ENCODE data around the gene SCNN1A.

The SCNN1A gene

DNA sequence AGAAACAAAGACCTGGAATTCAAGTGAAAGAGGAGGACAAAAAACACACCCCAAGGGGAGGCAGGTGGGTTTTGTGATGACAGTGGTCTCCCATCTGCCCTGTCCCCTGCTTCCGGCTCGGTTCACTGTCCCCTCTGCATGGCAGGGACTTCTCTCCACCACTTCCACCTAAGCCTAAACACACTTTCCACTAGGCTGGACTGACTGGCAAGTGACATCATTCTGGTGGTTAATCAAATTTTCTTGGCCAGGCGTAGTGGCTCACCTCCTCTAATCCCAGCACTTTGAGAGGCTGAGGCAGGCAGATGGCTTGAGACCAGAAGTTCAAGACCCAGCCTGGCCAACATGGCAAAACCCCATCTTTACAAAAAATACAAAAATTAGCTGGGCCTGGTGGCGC, 53.0 kb downstream of the SCNN1A start:
- ATAC-seq (replicated peaks) (no peak), DNase-seq (no peak)
- Mint-ChIP-seq H3K27ac (no peak overlapping the region), H3K4me3 (no peak overlapping the region), H3K9me3 (no peaks in the 10 kb centered on the region), H3K4me1 (peaks cover 25 to 44% of the 10 kb centered on the region in 2 donors), H3K36me3 (no peaks in the 10 kb centered on the region), H3K27me3 (peaks cover 83% of the 10 kb centered on the region in 2 donors)

DNA sequence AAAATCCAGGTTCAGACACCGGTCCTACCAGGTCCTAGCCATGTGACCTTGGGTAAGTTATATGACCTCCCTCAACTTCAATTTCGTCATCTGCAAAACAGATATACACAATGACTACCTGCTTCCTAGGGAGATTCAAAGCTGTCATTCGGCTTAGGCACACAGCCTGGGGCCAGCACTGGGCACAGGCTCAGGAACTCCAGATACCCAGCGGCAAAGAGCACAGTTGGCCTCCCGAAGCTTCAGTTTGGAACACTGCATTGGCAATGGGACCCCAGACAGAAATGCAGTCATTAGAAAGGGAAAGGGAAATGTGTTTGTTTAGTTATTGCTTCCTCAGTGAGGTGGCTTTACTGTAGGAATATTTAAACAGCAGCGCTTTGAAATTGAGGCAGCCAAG, 53.5 kb downstream of the SCNN1A start:
- Mint-ChIP-seq H3K27me3 (peaks cover 85% of the 10 kb centered on the region in 2 donors), H3K27ac (no peak overlapping the region), H3K9me3 (no peaks in the 10 kb centered on the region), H3K4me3 (no peak overlapping the region), H3K4me1 (peaks cover 25 to 44% of the 10 kb centered on the region in 2 donors), H3K36me3 (no peaks in the 10 kb centered on the region)
- ATAC-seq (replicated peaks): no peak
- DNase-seq: no peak

GRCh38 chr12:6319446-6319845, 55.9 kb downstream of the SCNN1A start:
- peaks cover 82 to 85% of the 10 kb centered on the region in 2 donors for H3K27me3 Mint-ChIP-seq
- H3K9me3 Mint-ChIP-seq: no peaks in the 10 kb centered on the region
- no peak overlapping the region for H3K27ac Mint-ChIP-seq
- ATAC-seq (replicated peaks) (no peak), DNase-seq (no peak)
- no peak overlapping the region for H3K4me3 Mint-ChIP-seq
- H3K36me3 Mint-ChIP-seq: peaks cover 0 to 1% of the 10 kb centered on the region in 2 donors
- peaks cover 26 to 39% of the 10 kb centered on the region in 2 donors for H3K4me1 Mint-ChIP-seq

DNA sequence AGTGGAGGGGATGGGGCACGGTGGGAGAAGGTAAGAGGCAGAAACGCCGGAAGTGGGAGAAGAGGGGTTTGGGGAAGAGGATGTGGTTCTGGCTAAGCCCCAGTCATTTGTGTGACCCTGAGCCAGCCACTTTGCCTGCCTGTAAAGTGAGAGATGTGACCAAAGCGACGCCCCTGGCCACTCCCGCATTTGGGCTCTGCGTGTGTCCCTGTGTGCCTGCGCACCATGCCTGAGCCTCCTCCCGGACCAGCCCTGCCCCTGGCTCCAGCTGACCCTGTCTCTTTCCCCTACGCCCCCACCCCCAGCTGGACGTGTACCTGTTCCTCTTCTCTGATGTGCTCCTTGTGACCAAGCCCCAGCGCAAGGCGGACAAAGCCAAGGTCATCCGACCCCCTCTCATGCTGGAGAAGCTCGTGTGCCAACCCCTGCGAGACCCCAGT, 56.9 kb downstream of the SCNN1A start:
- peak overlapping the region; percentile 70 for H3K27ac Mint-ChIP-seq
- no peak overlapping the region for H3K4me3 Mint-ChIP-seq
- DNase-seq (no peak), ATAC-seq (replicated peaks) (no peak)
- no peaks in the 10 kb centered on the region for H3K9me3 Mint-ChIP-seq
- H3K27me3 Mint-ChIP-seq: peaks cover 79 to 82% of the 10 kb centered on the region in 2 donors
- H3K36me3 Mint-ChIP-seq: peaks cover 0 to 1% of the 10 kb centered on the region in 2 donors
- H3K4me1 Mint-ChIP-seq: peaks cover 19 to 30% of the 10 kb centered on the region in 2 donors

DNA sequence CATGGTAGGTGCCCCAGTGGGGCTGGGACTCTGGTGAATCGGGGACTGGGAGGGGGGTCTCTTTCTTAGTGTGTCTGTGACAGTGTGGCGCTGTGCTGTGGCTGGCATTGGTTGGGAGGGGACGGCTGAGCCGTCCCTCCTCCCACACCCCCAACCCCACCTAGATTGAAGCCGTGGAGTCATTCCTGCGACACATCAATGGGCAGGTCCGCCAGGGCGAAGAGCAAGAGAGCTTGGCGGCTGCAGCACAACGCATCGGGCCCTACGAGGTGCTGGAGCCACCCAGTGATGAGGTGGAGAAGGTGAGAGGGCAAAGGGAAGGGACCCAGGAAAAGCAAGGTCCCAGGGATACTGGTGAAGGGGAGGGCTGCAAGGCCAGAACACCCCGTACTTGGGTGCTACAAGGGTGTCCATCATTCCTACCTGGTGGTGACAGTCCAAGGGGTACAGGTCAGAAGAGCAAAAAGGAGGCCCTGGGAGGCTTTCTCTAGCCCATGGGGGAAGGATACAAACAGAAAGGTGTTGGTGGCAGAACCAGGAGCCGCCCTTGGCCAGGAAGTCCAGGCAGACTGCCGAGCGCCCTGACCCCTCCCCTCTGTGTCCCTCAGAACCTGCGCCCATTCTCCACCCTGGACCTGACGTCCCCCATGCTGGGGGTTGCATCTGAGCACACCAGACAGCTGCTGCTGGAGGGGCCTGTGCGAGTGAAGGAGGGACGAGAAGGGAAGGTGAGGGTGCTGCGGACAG, 57.5 kb downstream of the SCNN1A start:
- Mint-ChIP-seq H3K27ac (peak overlapping the region; percentile 70), H3K4me3 (no peak overlapping the region), H3K4me1 (peaks cover 17 to 29% of the 10 kb centered on the region in 2 donors), H3K9me3 (no peaks in the 10 kb centered on the region), H3K27me3 (peaks cover 78 to 83% of the 10 kb centered on the region in 2 donors), H3K36me3 (peaks cover 0 to 1% of the 10 kb centered on the region in 2 donors)
- DNase-seq: no peak
- ATAC-seq (replicated peaks): no peak

- peaks cover 23 to 32% of the 10 kb centered on the region in 2 donors for H3K4me1 Mint-ChIP-seq
- DNase-seq (no peak), ATAC-seq (replicated peaks) (no peak)
- no peaks in the 10 kb centered on the region for H3K9me3 Mint-ChIP-seq
- no peak overlapping the region for H3K4me3 Mint-ChIP-seq
- H3K27me3 Mint-ChIP-seq: peaks cover 83 to 91% of the 10 kb centered on the region in 2 donors
- H3K27ac Mint-ChIP-seq: no peak overlapping the region
- peaks cover 0 to 1% of the 10 kb centered on the region in 2 donors for H3K36me3 Mint-ChIP-seq
Observed at GRCh38 chr12:6316921-6317692, 58.3 kb downstream of the SCNN1A start.

DNA sequence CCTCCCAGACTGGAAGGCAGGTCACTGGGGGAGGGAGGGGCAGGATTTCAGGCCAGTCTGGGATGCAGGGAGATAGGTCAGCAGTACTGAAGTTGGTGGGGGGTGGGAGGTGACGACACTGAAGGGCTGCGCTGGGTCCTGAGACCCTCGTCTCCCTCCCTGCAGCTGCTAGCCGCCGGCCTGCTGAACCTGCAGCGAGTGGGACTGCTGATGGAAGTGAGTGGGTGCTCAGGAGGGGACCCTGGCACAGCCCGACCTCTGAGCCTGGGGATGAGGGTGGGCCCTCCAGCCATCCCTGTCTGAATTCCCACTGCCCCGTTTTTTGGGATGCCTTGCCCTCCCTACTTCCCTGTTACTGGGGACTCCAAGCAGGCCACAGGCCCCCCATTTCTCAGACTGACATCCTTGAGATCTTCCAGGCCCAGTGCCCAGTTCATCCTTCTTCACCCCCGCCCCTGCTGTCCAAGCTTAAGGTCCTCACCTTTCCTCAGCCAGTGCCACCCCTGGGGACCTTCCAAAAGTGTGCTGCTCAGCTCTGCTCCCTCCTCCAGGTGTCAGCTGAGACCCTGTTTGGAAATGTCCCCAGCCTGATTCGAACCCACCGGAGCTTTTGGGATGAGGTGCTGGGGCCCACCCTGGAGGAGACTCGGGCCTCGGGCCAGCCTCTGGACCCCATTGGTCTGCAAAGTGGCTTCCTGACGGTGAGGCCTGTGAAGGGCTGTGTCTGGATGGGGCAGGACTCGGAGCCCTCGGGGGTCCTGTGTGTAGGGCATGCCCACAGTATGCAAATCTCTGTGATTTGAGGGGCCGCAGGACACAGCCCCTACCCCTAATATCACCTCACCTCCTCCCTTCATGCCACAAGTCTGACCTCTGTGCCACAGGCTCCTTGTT, 59.4 kb downstream of the SCNN1A start:
- peaks cover 0 to 1% of the 10 kb centered on the region in 2 donors for H3K36me3 Mint-ChIP-seq
- H3K9me3 Mint-ChIP-seq: no peaks in the 10 kb centered on the region
- DNase-seq: no peak
- peaks cover 23 to 32% of the 10 kb centered on the region in 2 donors for H3K4me1 Mint-ChIP-seq
- no peak overlapping the region for H3K27ac Mint-ChIP-seq
- H3K4me3 Mint-ChIP-seq: no peak overlapping the region
- ATAC-seq (replicated peaks): no peak
- H3K27me3 Mint-ChIP-seq: peaks cover 79 to 94% of the 10 kb centered on the region in 2 donors

DNA sequence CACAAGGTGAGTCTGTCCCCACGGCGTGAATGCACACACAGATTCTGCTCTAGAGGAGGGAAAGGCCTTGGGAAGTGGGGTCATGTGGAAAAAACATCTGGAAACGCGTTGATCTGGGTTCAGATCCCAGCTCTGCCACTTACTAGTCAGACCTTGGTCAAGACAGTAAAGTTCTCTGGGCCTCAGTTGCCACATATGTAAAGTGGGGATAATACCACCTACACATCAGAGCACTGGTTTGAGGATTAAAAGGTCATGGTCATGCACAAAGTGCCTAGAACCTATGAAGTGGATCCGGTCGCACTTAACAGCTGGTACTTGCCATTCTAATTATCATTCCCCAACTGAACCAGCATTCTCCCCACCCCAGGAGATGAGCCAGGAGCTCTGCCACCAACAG, 60.2 kb downstream of the SCNN1A start:
- ATAC-seq (replicated peaks): no peak
- Mint-ChIP-seq H3K9me3 (no peaks in the 10 kb centered on the region), H3K4me1 (peaks cover 23 to 32% of the 10 kb centered on the region in 2 donors), H3K4me3 (no peak overlapping the region), H3K27me3 (peaks cover 72 to 88% of the 10 kb centered on the region in 2 donors), H3K36me3 (peaks cover 0 to 1% of the 10 kb centered on the region in 2 donors), H3K27ac (no peak overlapping the region)
- DNase-seq: no peak

DNA sequence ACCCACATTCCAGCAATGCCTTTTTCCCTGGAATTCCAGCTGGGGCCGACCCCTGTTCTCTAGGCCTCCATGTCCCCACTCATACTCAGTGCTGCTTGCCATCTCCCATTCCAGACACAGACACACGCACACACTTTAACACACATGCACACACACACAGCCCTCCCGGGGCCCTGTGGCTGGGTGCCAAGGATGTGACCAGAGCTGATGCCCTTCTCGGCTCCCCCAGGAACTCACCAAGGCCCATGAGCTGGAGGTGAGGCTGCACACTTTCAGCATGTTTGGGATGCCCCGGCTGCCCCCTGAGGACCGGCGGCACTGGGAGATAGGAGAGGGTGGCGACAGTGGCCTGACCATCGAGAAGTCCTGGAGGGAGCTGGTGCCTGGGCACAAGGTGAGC, 60.6 kb downstream of the SCNN1A start:
- ATAC-seq (replicated peaks) (no peak), DNase-seq (no peak)
- H3K27me3 Mint-ChIP-seq: peaks cover 71 to 88% of the 10 kb centered on the region in 2 donors
- no peak overlapping the region for H3K4me3 Mint-ChIP-seq
- H3K27ac Mint-ChIP-seq: no peak overlapping the region
- no peaks in the 10 kb centered on the region for H3K9me3 Mint-ChIP-seq
- H3K4me1 Mint-ChIP-seq: peaks cover 23 to 32% of the 10 kb centered on the region in 2 donors
- H3K36me3 Mint-ChIP-seq: peaks cover 0 to 1% of the 10 kb centered on the region in 2 donors

DNA sequence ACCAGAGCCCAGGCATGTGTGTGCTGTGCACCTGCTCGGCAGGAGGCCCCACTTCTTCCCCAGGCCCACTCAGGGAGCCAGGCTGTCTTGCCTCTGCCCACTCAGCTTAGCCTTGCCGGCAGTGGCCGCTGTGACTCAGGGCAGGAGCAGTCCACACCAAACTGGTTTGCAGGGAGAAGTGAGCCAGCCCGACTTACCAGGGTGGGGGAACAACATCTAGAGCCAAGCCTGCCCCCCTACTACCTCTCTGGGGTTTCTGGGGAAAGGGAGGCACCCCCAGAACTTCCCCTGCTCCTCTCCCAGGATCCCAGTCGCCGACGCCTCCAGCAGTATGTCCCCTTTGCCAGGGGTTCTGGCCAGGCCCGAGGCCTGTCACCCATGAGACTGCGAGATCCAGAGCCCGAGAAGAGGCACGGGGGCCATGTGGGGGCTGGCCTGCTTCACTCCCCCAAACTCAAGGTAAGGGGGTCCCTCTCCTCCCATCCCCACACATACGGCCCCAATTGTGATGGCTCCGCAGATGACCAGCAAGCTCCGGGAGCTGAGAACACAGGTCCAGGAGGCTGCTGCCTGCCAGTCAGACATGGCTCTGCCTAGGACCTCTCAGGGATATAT, 61.9 kb downstream of the SCNN1A start:
- Mint-ChIP-seq H3K27ac (no peak overlapping the region), H3K4me1 (peaks cover 26 to 31% of the 10 kb centered on the region in 2 donors), H3K4me3 (no peak overlapping the region), H3K36me3 (peaks cover 0 to 1% of the 10 kb centered on the region in 2 donors), H3K9me3 (no peaks in the 10 kb centered on the region), H3K27me3 (peaks cover 67 to 85% of the 10 kb centered on the region in 2 donors)
- ATAC-seq (replicated peaks): no peak
- DNase-seq: no peak

GRCh38 chr12:6312529-6313325, 62.6 kb downstream of the SCNN1A start:
- Mint-ChIP-seq H3K4me3 (no peak overlapping the region), H3K9me3 (no peaks in the 10 kb centered on the region), H3K4me1 (peaks cover 22 to 26% of the 10 kb centered on the region in 2 donors), H3K36me3 (peaks cover 0 to 1% of the 10 kb centered on the region in 2 donors), H3K27me3 (peaks cover 64 to 85% of the 10 kb centered on the region in 2 donors), H3K27ac (peak overlapping the region; percentile 63)
- ATAC-seq (replicated peaks) (peak; percentile 76 to 86), DNase-seq (peak; percentile 56)

- Mint-ChIP-seq H3K4me1 (peaks cover 20 to 23% of the 10 kb centered on the region in 2 donors), H3K36me3 (peaks cover 0 to 1% of the 10 kb centered on the region in 2 donors), H3K27me3 (peaks cover 63 to 85% of the 10 kb centered on the region in 2 donors), H3K9me3 (no peaks in the 10 kb centered on the region), H3K4me3 (no peak overlapping the region), H3K27ac (no peak overlapping the region)
- DNase-seq (no peak), ATAC-seq (replicated peaks) (peak; percentile 1 to 2)
Observed at GRCh38 chr12:6311822-6312528, 63.4 kb downstream of the SCNN1A start.
